ENCODE results near the gene KDM5A. TPM values are rescaled to one million over a fixed set of nuclear protein-coding genes. Genes with fewer than 3 reads are reported as not detected.

The KDM5A gene
- total RNA-seq, 1 experiment from 2014 or later: 56.9 TPM

GRCh38 chr12:252636-253035, 136.5 kb downstream of the KDM5A start:
- no peak overlapping the region for H3K27ac Mint-ChIP-seq

More at GRCh38 chr12:252636-253035, 136.5 kb downstream of the KDM5A start:
- WGBS (ENCODE audit: extremely low coverage, insufficient read length, low lambda C conversion rate): no CpG with 5 or more reads among the region's 5 CpGs
- H2BK15ac ChIP-seq (ENCODE audit: low read depth, low read length): no peak overlapping the region
- H2AK5ac ChIP-seq (ENCODE audit: insufficient read length, low read length): no peak overlapping the region
- peaks cover 32% of the 10 kb centered on the region for H3K27me3 Mint-ChIP-seq (ENCODE audit: low read depth)
- H3K9ac ChIP-seq (ENCODE audit: extremely low read depth, insufficient read length, low read length): no peak overlapping the region
- H3K79me1 ChIP-seq (ENCODE audit: insufficient read depth, low read depth, low read length, poor library complexity, severe bottlenecking): no peaks in the 10 kb centered on the region
- peaks cover 6 to 8% of the 10 kb centered on the region in 2 experiments; a peak in 4 of 5 replicates for H3K9me3 Mint-ChIP-seq
- H3K18ac ChIP-seq (ENCODE audit: insufficient read length, low read depth, low read length): no peak overlapping the region
- TF ChIP-seq CTCF (conservative IDR thresholded peaks at IDR 0.05): no peak
- no peak overlapping the region for H3K14ac ChIP-seq (ENCODE audit: insufficient read depth, low read length)
- no peak overlapping the region for H3K56ac ChIP-seq (ENCODE audit: insufficient read length, low read depth, low read length)
- DNase-seq: no peak
- H3K9me3 ChIP-seq (ENCODE audit: control insufficient read depth, low read depth, low read length): no peaks in the 10 kb centered on the region
- H3K4me1 ChIP-seq (ENCODE audit: insufficient read depth, low read length): no peaks in the 10 kb centered on the region; the same call in 1 of the 2 replicates
- H4K91ac ChIP-seq (ENCODE audit: insufficient read length, low read depth, low read length): no peak overlapping the region
- H2BK5ac ChIP-seq (ENCODE audit: insufficient read length, low read length): no peak overlapping the region
- H2AFZ ChIP-seq (ENCODE audit: low read length): no peak overlapping the region
- H4K20me1 ChIP-seq (ENCODE audit: control insufficient read depth, insufficient read depth, insufficient read length): no peaks in the 10 kb centered on the region
- H3K4me3 Mint-ChIP-seq: no peak overlapping the region
- H3K23ac ChIP-seq (ENCODE audit: insufficient read length, low read depth, low read length): no peak overlapping the region
- H2BK120ac ChIP-seq (ENCODE audit: low read depth, low read length, poor library complexity, severe bottlenecking): no peak overlapping the region
- H3K36me3 Mint-ChIP-seq (ENCODE audit: insufficient read depth in 1 of 3, low read depth in 3 of 3): peaks cover 0 to 4% (median 0%) of the 10 kb centered on the region in 3 experiments; a peak in 1 of 7 replicates
- no peak overlapping the region for H2BK12ac ChIP-seq (ENCODE audit: insufficient read length, low read depth, low read length)
- H3K27ac ChIP-seq (ENCODE audit: insufficient read length, low read depth, low read length): no peak overlapping the region
- H3K4ac ChIP-seq (ENCODE audit: low read depth, low read length): no peak overlapping the region
- peaks cover 8% of the 10 kb centered on the region in 2 experiments; a peak in 3 of 4 replicates for H3K4me1 Mint-ChIP-seq
- H3K4me2 ChIP-seq (ENCODE audit: insufficient read depth, insufficient read length, low read length): no peak overlapping the region
- H3K79me2 ChIP-seq (ENCODE audit: insufficient read depth, low read length): no peaks in the 10 kb centered on the region
- H4K5ac ChIP-seq (ENCODE audit: insufficient read length, low read depth, low read length): no peak overlapping the region
- no peak overlapping the region for H3T11ph ChIP-seq (ENCODE audit: low read length)
- no peaks in the 10 kb centered on the region for H3K23me2 ChIP-seq (ENCODE audit: insufficient read length, low read depth, low read length, poor library complexity, severe bottlenecking)
- H4K8ac ChIP-seq (replicated peaks; ENCODE audit: insufficient read length, low read depth, low read length): no peak overlapping the region
- H3K27me3 ChIP-seq (ENCODE audit: insufficient read depth, low read length): no peaks in the 10 kb centered on the region
- H2BK20ac ChIP-seq (ENCODE audit: low read depth, low read length, poor library complexity, severe bottlenecking): no peak overlapping the region

Measured in H9 (cell line).